Tibial nerve (tissue), 4 donors: ENCODE measurements around the gene PDK4.
"Not testable (repeated sequence)": the region's sequence is repeated elsewhere in the genome, so short reads cannot be mapped to it uniquely, and the experiment has no call there.

Experiments used
- EP300 ChIP-seq, 2 donors: sonication (generic); formaldehyde crosslinking; IDR thresholded peaks; one replicate each; pipeline ENCODE4 v1.6.1; 2017; ENCODE audit warnings: antibody characterized with exemption in 2 of 2, mild to moderate bottlenecking in 1 of 2
- POLR2A ChIP-seq, 2 donors: fragments of 450-650 bp; IDR thresholded peaks; one replicate each; pipeline ENCODE4 v1.6.1; 2017; ENCODE audit warnings: antibody characterized with exemption in 2 of 2, mild to moderate bottlenecking in 2 of 2, moderate library complexity in 2 of 2
- TF ChIP-seq, protein P1 (sequence below), 5 experiments: fragments of 200-600 bp in 3 of 5; fragments of 450-650 bp in 2 of 5; sonication (generic) in 3 of 5; IDR thresholded peaks; one replicate each; pipeline ENCODE4 v1.5.1; 2016 to 2019; ENCODE audit warnings: antibody characterized with exemption in 5 of 5, mild to moderate bottlenecking in 3 of 5, moderate library complexity in 2 of 5

DNA sequence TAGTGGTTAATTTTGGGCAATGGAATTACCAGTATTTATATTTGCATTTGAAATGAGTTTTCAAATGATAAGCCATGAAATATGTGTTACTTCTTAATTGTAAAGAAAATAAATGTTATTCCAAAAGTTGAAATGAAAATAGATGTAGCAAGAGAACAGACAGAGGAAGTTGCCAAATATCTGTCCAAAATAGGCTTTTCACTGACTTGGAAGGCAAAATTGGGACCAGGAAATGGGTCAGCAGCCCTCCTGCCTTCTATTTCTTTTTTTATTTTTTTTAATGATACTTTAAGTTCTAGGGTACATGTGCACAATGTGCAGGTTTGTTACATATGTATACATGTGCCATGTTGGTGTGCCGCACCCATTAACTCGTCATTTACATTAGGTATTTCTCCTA, 8.1 kb upstream of the PDK4 start:
- TF ChIP-seq POLR2A (IDR thresholded peaks at IDR 0.05), result not testable (repeated sequence)
- TF ChIP-seq, protein P1, sequence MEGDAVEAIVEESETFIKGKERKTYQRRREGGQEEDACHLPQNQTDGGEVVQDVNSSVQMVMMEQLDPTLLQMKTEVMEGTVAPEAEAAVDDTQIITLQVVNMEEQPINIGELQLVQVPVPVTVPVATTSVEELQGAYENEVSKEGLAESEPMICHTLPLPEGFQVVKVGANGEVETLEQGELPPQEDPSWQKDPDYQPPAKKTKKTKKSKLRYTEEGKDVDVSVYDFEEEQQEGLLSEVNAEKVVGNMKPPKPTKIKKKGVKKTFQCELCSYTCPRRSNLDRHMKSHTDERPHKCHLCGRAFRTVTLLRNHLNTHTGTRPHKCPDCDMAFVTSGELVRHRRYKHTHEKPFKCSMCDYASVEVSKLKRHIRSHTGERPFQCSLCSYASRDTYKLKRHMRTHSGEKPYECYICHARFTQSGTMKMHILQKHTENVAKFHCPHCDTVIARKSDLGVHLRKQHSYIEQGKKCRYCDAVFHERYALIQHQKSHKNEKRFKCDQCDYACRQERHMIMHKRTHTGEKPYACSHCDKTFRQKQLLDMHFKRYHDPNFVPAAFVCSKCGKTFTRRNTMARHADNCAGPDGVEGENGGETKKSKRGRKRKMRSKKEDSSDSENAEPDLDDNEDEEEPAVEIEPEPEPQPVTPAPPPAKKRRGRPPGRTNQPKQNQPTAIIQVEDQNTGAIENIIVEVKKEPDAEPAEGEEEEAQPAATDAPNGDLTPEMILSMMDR (IDR thresholded peaks at IDR 0.05), result not testable (repeated sequence)
- peak; percentile 62 to 64 for TF ChIP-seq EP300 (IDR thresholded peaks at IDR 0.05)
